Vagina (tissue), 2 donors: ENCODE measurements around the gene EFHC1.

Experiments used
- POLR2A ChIP-seq, 2 donors: fragments of 450-650 bp; IDR thresholded peaks; one replicate each; pipeline ENCODE4 v1.6.1; 2017; ENCODE audit warnings: antibody characterized with exemption in 2 of 2, mild to moderate bottlenecking in 2 of 2, moderate library complexity in 2 of 2
- POLR2AphosphoS5 ChIP-seq, 2 donors: sonication (generic); formaldehyde crosslinking; IDR thresholded peaks; one replicate each; pipeline ENCODE4 v1.9.0; 2017; ENCODE audit warnings: antibody characterized with exemption in 2 of 2, mild to moderate bottlenecking in 2 of 2, low read depth in 1 of 2; ENCODE audit not compliant: insufficient read depth in 1 of 2
- TF ChIP-seq, protein P1 (sequence below), 3 experiments: fragments of 450-650 bp in 2 of 3; fragments of 200-600 bp in 1 of 3; sonication (generic) in 1 of 3; IDR thresholded peaks; one replicate each; pipeline ENCODE4 v1.5.1; 2017 to 2019; ENCODE audit warnings: antibody characterized with exemption in 3 of 3, mild to moderate bottlenecking in 2 of 3, moderate library complexity in 2 of 3

- TF ChIP-seq, protein P1, sequence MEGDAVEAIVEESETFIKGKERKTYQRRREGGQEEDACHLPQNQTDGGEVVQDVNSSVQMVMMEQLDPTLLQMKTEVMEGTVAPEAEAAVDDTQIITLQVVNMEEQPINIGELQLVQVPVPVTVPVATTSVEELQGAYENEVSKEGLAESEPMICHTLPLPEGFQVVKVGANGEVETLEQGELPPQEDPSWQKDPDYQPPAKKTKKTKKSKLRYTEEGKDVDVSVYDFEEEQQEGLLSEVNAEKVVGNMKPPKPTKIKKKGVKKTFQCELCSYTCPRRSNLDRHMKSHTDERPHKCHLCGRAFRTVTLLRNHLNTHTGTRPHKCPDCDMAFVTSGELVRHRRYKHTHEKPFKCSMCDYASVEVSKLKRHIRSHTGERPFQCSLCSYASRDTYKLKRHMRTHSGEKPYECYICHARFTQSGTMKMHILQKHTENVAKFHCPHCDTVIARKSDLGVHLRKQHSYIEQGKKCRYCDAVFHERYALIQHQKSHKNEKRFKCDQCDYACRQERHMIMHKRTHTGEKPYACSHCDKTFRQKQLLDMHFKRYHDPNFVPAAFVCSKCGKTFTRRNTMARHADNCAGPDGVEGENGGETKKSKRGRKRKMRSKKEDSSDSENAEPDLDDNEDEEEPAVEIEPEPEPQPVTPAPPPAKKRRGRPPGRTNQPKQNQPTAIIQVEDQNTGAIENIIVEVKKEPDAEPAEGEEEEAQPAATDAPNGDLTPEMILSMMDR (IDR thresholded peaks at IDR 0.05) = no peak
- TF ChIP-seq POLR2A (IDR thresholded peaks at IDR 0.05) (no peak), POLR2AphosphoS5 (IDR thresholded peaks at IDR 0.05; ENCODE audit: insufficient read depth in 1 of 2, low read depth in 1 of 2) (no peak)
Measured at GRCh38 chr6:52539607-52540006, 119.5 kb downstream of the EFHC1 start.
